A549 (cell line): Measurements from ENCODE around the gene CYFIP2.

ENCODE experiments used
- BHLHE40 ChIP-seq: IDR thresholded peaks from 2 replicates; pipeline ENCODE4 v1.6.1; 2012; ENCODE audit warnings: low read depth, low read length, inconsistent platforms
- EP300 ChIP-seq, 2 experiments: fragments of >200 bp; sonication (Bioruptor Twin); formaldehyde crosslinking; IDR thresholded peaks; 2 replicates in 1 of 2; 3 replicates in 1 of 2; pipeline ENCODE4 v1.6.1; 2016 to 2017
- JUNB ChIP-seq: fragments of >200 bp; sonication (Bioruptor Twin); formaldehyde crosslinking; IDR thresholded peaks from 2 replicates; pipeline ENCODE4 v1.6.1; 2016
- POLR2A ChIP-seq: IDR thresholded peaks from 2 replicates; pipeline ENCODE4 v1.6.1; 2012; ENCODE audit warnings: mild to moderate bottlenecking, low read length
- POLR2AphosphoS2 ChIP-seq: conservative IDR thresholded peaks from 2 replicates; pipeline ENCODE4 v1.6.1; 2012; ENCODE audit warnings: low read length, improper control_type of control experiment, inconsistent platforms
- RAD21 ChIP-seq, 2 experiments: fragments of >200 bp in 1 of 2; sonication (Bioruptor Twin) in 1 of 2; formaldehyde crosslinking in 1 of 2; IDR thresholded peaks in 1 of 2; conservative IDR thresholded peaks in 1 of 2; 2 replicates in 1 of 2; 3 replicates in 1 of 2; pipeline ENCODE4 v1.6.1; 2012 to 2018; ENCODE audit warnings: inconsistent platforms in 1 of 2
- SMC3 ChIP-seq: fragments of >200 bp; sonication (Bioruptor Twin); formaldehyde crosslinking; IDR thresholded peaks from 3 replicates; pipeline ENCODE4 v1.6.1; 2018; ENCODE audit warnings: inconsistent platforms
- TF ChIP-seq, protein P1 (sequence below): fragments of >200 bp; sonication (Bioruptor Twin); formaldehyde crosslinking; IDR thresholded peaks from 3 replicates; pipeline ENCODE4 v1.5.1; 2016
- TF ChIP-seq, protein P2 (sequence below): IDR thresholded peaks from 2 replicates; pipeline ENCODE4 v1.6.1; 2012
- TF ChIP-seq, protein P3 (sequence below): IDR thresholded peaks from 2 replicates; pipeline ENCODE4 v1.6.1; 2012
- TF ChIP-seq, protein P4 (sequence below): fragments of 250-450 bp; sonication (Bioruptor Pico); IDR thresholded peaks from 2 replicates; pipeline ENCODE4 v1.5.0; 2021; ENCODE audit warnings: mild to moderate bottlenecking, moderate library complexity, borderline replicate concordance
- TF ChIP-seq, protein P5 (sequence below): fragments of 450-650 bp; IDR thresholded peaks from 2 replicates; pipeline ENCODE4 v1.6.1; 2014; ENCODE audit warnings: antibody characterized with exemption

DNA sequence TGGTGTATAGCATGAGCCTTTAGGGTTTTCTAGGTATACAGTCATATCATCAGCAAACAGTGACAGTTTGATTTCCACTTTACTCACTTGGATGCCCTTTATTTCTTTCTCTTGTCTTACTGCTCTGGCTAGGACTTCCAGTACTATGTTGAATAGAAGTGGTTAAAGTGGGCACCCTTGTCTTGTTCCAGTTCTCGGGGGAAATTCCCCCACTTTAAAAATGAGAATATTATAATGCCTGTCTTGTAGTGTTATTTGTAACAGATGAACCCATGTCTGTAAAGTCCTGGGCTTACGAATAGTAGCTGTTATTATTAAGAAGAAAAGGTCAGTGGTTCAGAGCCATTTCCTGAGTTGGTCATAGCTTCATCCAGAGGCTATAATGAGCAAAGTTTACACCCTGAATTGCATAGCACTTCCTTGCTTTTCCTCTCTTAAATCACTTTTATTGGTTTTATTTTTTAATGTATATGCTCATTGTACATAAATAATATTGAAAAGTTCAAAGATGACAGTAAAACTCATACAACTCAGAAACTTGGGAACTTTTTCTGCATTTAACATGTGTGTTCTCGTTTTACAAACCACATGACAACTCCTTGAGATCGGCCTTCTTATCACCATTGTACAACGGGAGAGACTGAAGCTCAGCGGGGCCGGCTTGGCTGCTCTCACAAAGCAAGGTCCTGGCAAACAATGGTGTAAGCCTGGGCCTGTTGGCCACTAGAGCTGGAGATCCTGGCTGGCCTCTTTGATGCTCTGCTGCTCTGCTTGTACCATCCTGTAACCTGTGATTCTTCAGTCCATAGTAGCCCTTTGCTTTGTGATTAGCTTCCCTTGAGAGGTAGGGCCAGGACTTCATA lies 85.2 kb downstream of the CYFIP2 start:
- TF ChIP-seq, protein P1, sequence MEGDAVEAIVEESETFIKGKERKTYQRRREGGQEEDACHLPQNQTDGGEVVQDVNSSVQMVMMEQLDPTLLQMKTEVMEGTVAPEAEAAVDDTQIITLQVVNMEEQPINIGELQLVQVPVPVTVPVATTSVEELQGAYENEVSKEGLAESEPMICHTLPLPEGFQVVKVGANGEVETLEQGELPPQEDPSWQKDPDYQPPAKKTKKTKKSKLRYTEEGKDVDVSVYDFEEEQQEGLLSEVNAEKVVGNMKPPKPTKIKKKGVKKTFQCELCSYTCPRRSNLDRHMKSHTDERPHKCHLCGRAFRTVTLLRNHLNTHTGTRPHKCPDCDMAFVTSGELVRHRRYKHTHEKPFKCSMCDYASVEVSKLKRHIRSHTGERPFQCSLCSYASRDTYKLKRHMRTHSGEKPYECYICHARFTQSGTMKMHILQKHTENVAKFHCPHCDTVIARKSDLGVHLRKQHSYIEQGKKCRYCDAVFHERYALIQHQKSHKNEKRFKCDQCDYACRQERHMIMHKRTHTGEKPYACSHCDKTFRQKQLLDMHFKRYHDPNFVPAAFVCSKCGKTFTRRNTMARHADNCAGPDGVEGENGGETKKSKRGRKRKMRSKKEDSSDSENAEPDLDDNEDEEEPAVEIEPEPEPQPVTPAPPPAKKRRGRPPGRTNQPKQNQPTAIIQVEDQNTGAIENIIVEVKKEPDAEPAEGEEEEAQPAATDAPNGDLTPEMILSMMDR: no peak
- no peak for TF ChIP-seq EP300 (IDR thresholded peaks at IDR 0.05)
- no peak for TF ChIP-seq RAD21 (conservative IDR thresholded peaks at IDR 0.05 in 1 of 2, IDR thresholded peaks at IDR 0.05 in 1 of 2)
- TF ChIP-seq, protein P2, sequence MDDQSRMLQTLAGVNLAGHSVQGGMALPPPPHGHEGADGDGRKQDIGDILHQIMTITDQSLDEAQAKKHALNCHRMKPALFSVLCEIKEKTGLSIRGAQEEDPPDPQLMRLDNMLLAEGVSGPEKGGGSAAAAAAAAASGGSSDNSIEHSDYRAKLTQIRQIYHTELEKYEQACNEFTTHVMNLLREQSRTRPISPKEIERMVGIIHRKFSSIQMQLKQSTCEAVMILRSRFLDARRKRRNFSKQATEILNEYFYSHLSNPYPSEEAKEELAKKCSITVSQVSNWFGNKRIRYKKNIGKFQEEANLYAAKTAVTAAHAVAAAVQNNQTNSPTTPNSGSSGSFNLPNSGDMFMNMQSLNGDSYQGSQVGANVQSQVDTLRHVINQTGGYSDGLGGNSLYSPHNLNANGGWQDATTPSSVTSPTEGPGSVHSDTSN: no peak
- no peak for TF ChIP-seq POLR2A
- TF ChIP-seq SMC3: no peak
- no peak for TF ChIP-seq POLR2AphosphoS2
- TF ChIP-seq, protein P3, sequence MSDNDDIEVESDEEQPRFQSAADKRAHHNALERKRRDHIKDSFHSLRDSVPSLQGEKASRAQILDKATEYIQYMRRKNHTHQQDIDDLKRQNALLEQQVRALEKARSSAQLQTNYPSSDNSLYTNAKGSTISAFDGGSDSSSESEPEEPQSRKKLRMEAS: no peak
- no peak for TF ChIP-seq BHLHE40
- no peak for TF ChIP-seq JUNB
- TF ChIP-seq, protein P4, sequence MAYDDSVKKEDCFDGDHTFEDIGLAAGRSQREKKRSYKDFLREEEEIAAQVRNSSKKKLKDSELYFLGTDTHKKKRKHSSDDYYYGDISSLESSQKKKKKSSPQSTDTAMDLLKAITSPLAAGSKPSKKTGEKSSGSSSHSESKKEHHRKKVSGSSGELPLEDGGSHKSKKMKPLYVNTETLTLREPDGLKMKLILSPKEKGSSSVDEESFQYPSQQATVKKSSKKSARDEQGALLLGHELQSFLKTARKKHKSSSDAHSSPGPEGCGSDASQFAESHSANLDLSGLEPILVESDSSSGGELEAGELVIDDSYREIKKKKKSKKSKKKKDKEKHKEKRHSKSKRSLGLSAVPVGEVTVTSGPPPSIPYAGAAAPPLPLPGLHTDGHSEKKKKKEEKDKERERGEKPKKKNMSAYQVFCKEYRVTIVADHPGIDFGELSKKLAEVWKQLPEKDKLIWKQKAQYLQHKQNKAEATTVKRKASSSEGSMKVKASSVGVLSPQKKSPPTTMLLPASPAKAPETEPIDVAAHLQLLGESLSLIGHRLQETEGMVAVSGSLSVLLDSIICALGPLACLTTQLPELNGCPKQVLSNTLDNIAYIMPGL (CRISPR knock-in tag): no peak
- TF ChIP-seq, protein P5, sequence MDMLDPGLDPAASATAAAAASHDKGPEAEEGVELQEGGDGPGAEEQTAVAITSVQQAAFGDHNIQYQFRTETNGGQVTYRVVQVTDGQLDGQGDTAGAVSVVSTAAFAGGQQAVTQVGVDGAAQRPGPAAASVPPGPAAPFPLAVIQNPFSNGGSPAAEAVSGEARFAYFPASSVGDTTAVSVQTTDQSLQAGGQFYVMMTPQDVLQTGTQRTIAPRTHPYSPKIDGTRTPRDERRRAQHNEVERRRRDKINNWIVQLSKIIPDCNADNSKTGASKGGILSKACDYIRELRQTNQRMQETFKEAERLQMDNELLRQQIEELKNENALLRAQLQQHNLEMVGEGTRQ: no peak
